Measurements from ENCODE around the gene TLE6.
"Not testable (repeated sequence)": the region's sequence is repeated elsewhere in the genome, so short reads cannot be mapped to it uniquely, and the experiment has no call there.

Gene TLE6

DNA sequence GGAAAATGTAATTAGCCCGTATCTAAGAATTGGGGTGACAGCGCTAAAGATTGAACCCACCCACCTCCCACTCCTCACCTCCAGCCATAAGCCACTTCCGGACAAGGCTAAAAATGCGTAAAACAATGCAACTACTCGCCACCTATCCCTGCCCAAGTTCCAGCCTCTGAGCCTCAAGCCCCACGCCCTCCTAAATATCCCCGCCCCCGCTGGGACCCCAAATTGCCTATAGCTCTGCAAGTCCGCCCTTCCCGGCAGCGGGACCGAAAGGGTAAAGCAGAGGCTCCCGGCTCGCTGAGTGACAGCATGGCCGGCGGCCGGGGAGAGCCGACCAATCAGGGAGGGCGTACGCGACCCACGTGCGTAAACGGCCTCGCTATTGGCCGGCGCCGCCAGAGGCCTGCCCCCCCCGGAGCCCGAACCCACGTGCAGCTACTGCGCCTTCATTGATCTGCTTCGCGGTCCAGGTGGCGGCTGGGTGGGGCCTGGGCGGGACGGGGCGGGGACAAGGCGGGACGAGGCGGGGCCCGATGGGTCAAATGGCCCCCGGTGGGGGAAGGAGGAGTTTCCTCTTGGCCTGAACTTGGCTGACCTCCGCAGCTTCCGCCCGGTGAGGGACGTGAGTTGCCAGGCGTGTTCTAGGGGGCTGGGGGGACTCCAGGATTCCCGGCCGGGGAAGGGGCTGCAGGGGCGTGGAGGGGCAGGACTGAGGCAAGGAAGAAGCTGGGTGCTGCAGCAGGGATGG is at the start of gene TLE6:
Gene TLE6, plus strand, starts transcription at position 564 of the 745 bp plus-strand sequence. CDS start 670 bp downstream, outside the sequence.
- H2AFZ ChIP-seq (ENCODE audit: low read depth, low read length): no peak within 1 kb of the TSS
- peaks cover 28% of the 10 kb centered on the region for H3K27me3 ChIP-seq (ENCODE audit: insufficient read depth, low read length)
- H3K9me3 ChIP-seq (ENCODE audit: low read length): no peaks in the 10 kb centered on the region
- peaks cover 15% of the 10 kb centered on the region for H3K4me1 ChIP-seq (ENCODE audit: insufficient read depth, low read length)
- H3K36me3 ChIP-seq (ENCODE audit: insufficient read depth, low read length): no peaks in the 10 kb centered on the region
- H3K4me3 ChIP-seq (ENCODE audit: low read length): peak within 1 kb of the TSS; percentile 1

DNA sequence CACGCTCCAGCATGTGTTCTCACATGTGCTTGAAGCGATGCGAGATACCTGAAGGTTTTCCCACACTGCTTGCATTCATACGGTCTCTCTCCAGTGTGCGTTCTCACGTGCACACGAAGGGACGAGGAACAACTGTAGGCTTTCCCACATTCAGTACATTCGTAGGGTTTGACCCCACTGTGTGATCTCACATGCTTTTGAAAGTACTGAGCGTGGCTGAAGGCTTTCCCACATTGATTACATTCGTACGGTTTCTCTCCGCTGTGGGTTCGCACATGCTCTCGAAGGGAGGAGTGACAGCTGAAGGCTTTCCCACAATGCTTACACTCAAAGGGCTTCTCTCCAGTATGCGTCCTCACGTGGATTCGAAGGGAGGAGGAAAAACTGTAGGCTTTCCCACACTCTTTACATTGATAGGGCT is 43.9 kb upstream of the TLE6 start:
- Histone ChIP-seq H3K4me1 (ENCODE audit: insufficient read depth, low read length) (no peaks in the 10 kb centered on the region), H2AFZ (ENCODE audit: low read depth, low read length) (no peak overlapping the region), H3K36me3 (ENCODE audit: insufficient read depth, low read length) (peaks cover 50% of the 10 kb centered on the region), H3K4me3 (ENCODE audit: low read length) (no peak overlapping the region), H3K9me3 (ENCODE audit: low read length) (peaks cover 53% of the 10 kb centered on the region), H3K27me3 (ENCODE audit: insufficient read depth, low read length) (no peaks in the 10 kb centered on the region)

DNA sequence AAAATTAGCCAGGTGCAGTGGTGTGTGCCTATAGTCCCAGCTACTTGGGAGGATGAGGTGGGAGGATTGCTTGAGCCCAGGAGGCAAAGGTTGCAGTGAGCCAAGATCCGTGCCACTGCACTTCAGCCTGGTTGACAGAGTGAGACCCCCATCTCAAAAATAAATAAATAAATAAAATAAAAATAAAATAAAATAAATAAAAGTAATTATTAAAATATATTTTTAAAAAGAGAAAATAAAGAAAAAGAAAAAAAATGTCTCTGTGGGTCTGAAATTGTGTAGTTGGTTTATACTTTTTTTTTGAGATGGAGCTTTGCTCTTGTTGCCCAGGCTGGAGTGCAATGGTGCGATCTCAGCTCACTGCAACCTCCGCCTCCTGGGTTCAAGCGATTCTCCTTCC is 41.5 kb upstream of the TLE6 start:
- H3K4me1 ChIP-seq (ENCODE audit: insufficient read depth, low read length); H3K4me3 ChIP-seq (ENCODE audit: low read length); H3K27me3 ChIP-seq (ENCODE audit: insufficient read depth, low read length); H2AFZ ChIP-seq (ENCODE audit: low read depth, low read length): not testable (repeated sequence)
- peaks cover 55% of the 10 kb centered on the region for H3K36me3 ChIP-seq (ENCODE audit: insufficient read depth, low read length)
- peaks cover 54% of the 10 kb centered on the region for H3K9me3 ChIP-seq (ENCODE audit: low read length)

DNA sequence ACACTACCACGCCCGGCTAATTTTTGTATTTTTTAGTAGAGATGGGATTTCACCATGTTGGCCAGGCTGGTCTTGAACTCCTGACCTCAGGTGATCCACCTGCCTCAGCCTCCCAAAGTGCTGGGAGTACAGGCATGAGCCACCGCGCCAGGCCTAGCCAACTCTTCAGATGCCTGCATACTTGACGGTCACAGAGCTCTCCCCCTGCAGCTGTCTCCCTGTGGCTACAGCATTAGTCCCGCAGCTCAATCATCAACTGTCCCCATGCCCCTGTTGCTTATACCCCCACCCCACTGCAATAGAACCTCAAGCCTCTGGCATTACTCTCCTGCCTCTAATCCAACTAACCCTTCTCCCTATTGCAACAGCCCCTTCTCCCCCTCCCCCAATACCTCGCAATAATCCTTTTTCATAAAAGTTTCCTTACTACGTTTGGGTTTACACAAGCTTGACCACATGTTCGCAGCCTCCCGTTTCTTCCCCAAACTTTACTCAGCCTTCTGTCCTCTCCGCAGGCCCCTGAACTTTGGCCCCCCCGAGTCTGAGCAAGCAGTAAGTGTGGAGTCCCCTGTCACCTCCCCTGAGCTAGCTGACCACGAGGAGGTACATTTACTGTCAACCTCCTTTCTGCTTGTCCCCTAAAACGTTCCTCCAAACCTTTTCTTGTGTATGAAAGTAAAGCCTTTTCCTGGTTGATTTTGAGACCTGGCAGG is 34.3 kb upstream of the TLE6 start:
- H3K4me1 ChIP-seq (ENCODE audit: insufficient read depth, low read length): peaks cover 6% of the 10 kb centered on the region
- peaks cover 12% of the 10 kb centered on the region for H3K36me3 ChIP-seq (ENCODE audit: insufficient read depth, low read length)
- H3K4me3 ChIP-seq (ENCODE audit: low read length): no peak overlapping the region
- peaks cover 10% of the 10 kb centered on the region for H3K9me3 ChIP-seq (ENCODE audit: low read length)
- H2AFZ ChIP-seq (ENCODE audit: low read depth, low read length): no peak overlapping the region
- H3K27me3 ChIP-seq (ENCODE audit: insufficient read depth, low read length): no peaks in the 10 kb centered on the region

GRCh38 chr19:2944403-2944774 is 33.0 kb upstream of the TLE6 start:
- H3K36me3 ChIP-seq (ENCODE audit: insufficient read depth, low read length): peaks cover 4% of the 10 kb centered on the region
- peak overlapping the region; percentile 69 for H3K4me3 ChIP-seq (ENCODE audit: low read length)
- H3K4me1 ChIP-seq (ENCODE audit: insufficient read depth, low read length): peaks cover 10% of the 10 kb centered on the region
- H3K9me3 ChIP-seq (ENCODE audit: low read length): peaks cover 3% of the 10 kb centered on the region
- peak overlapping the region; percentile 81 for H2AFZ ChIP-seq (ENCODE audit: low read depth, low read length)
- no peaks in the 10 kb centered on the region for H3K27me3 ChIP-seq (ENCODE audit: insufficient read depth, low read length)

- Histone ChIP-seq H3K4me1 (ENCODE audit: insufficient read depth, low read length) (peaks cover 16% of the 10 kb centered on the region), H3K4me3 (ENCODE audit: low read length) (peak within 1 kb of the TSS; percentile 69), H3K27me3 (ENCODE audit: insufficient read depth, low read length) (no peaks in the 10 kb centered on the region), H3K36me3 (ENCODE audit: insufficient read depth, low read length) (no peaks in the 10 kb centered on the region), H3K9me3 (ENCODE audit: low read length) (peaks cover 1% of the 10 kb centered on the region), H2AFZ (ENCODE audit: low read depth, low read length) (peak within 1 kb of the TSS; percentile 81)
These were observed 32.4 kb upstream of the TLE6 start, which contains the start of gene ZNF77 for GRCh38 chr19:2944775-2945574. ZNF77 (minus strand) TSS chr19:2944971; CDS start chr19:2944840, 131 bp downstream.

- peak overlapping the region; percentile 69 for H3K4me3 ChIP-seq (ENCODE audit: low read length)
- H3K9me3 ChIP-seq (ENCODE audit: low read length): peaks cover 1% of the 10 kb centered on the region
- no peaks in the 10 kb centered on the region for H3K27me3 ChIP-seq (ENCODE audit: insufficient read depth, low read length)
- no peaks in the 10 kb centered on the region for H3K36me3 ChIP-seq (ENCODE audit: insufficient read depth, low read length)
- peaks cover 17% of the 10 kb centered on the region for H3K4me1 ChIP-seq (ENCODE audit: insufficient read depth, low read length)
- peak overlapping the region; percentile 81 for H2AFZ ChIP-seq (ENCODE audit: low read depth, low read length)
These were observed 31.7 kb upstream of the TLE6 start for GRCh38 chr19:2945575-2946184.

DNA sequence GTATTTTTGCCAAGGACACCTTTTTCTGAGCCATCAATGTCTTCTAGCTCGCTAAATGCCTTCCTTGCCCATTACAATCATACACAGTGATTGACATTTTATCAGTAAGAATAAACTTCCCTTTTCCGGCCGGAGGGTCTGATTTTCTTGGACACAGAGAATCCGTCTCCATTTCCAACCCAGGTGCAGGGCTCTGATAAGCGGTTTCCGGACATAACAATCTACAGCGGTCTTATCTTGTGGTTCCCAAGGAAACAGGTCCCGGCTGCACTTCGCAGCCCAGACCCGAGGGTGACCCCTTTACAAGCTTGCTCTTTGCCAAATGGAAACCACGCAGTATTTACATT is 27.5 kb upstream of the TLE6 start:
- no peaks in the 10 kb centered on the region for H3K27me3 ChIP-seq (ENCODE audit: insufficient read depth, low read length)
- peak overlapping the region; percentile 98 for H3K4me3 ChIP-seq (ENCODE audit: low read length)
- H3K9me3 ChIP-seq (ENCODE audit: low read length): no peaks in the 10 kb centered on the region
- no peaks in the 10 kb centered on the region for H3K36me3 ChIP-seq (ENCODE audit: insufficient read depth, low read length)
- peak overlapping the region; percentile 69 for H2AFZ ChIP-seq (ENCODE audit: low read depth, low read length)
- H3K4me1 ChIP-seq (ENCODE audit: insufficient read depth, low read length): peaks cover 11% of the 10 kb centered on the region

- peaks cover 11% of the 10 kb centered on the region for H3K4me1 ChIP-seq (ENCODE audit: insufficient read depth, low read length)
- H3K9me3 ChIP-seq (ENCODE audit: low read length): no peaks in the 10 kb centered on the region
- peak overlapping the region; percentile 69 for H2AFZ ChIP-seq (ENCODE audit: low read depth, low read length)
- H3K4me3 ChIP-seq (ENCODE audit: low read length): peak overlapping the region; percentile 98
- H3K27me3 ChIP-seq (ENCODE audit: insufficient read depth, low read length): no peaks in the 10 kb centered on the region
- no peaks in the 10 kb centered on the region for H3K36me3 ChIP-seq (ENCODE audit: insufficient read depth, low read length)
These were observed 26.9 kb upstream of the TLE6 start for GRCh38 chr19:2950286-2951124.

GRCh38 chr19:2952953-2953481 is 24.3 kb upstream of the TLE6 start:
- Histone ChIP-seq H3K9me3 (ENCODE audit: low read length) (no peaks in the 10 kb centered on the region), H3K36me3 (ENCODE audit: insufficient read depth, low read length) (no peaks in the 10 kb centered on the region), H3K4me3 (ENCODE audit: low read length) (no peak overlapping the region), H3K27me3 (ENCODE audit: insufficient read depth, low read length) (no peaks in the 10 kb centered on the region), H2AFZ (ENCODE audit: low read depth, low read length) (no peak overlapping the region), H3K4me1 (ENCODE audit: insufficient read depth, low read length) (peaks cover 11% of the 10 kb centered on the region)

GRCh38 chr19:2957160-2957559 is 20.2 kb upstream of the TLE6 start:
- H3K27me3 ChIP-seq (ENCODE audit: insufficient read depth, low read length): no peaks in the 10 kb centered on the region
- H3K9me3 ChIP-seq (ENCODE audit: low read length): no peaks in the 10 kb centered on the region
- no peak overlapping the region for H2AFZ ChIP-seq (ENCODE audit: low read depth, low read length)
- H3K4me3 ChIP-seq (ENCODE audit: low read length): no peak overlapping the region
- H3K4me1 ChIP-seq (ENCODE audit: insufficient read depth, low read length): no peaks in the 10 kb centered on the region
- no peaks in the 10 kb centered on the region for H3K36me3 ChIP-seq (ENCODE audit: insufficient read depth, low read length)

- Histone ChIP-seq H3K9me3 (ENCODE audit: low read length) (no peaks in the 10 kb centered on the region), H2AFZ (ENCODE audit: low read depth, low read length) (no peak overlapping the region), H3K27me3 (ENCODE audit: insufficient read depth, low read length) (no peaks in the 10 kb centered on the region), H3K4me3 (ENCODE audit: low read length) (no peak overlapping the region), H3K36me3 (ENCODE audit: insufficient read depth, low read length) (no peaks in the 10 kb centered on the region), H3K4me1 (ENCODE audit: insufficient read depth, low read length) (no peaks in the 10 kb centered on the region)
These were observed 17.2 kb upstream of the TLE6 start for GRCh38 chr19:2960120-2960519.

All from neuron (in vitro differentiated cells).